Panc1 (cell line): ENCODE measurements around the gene PLB1. TPM values are rescaled to one million over a fixed set of nuclear protein-coding genes. Genes with fewer than 3 reads are reported as not detected.

Experiments used
- ATAC-seq: fragments of 200-7000 bp; cut with Tn5 transposase; 2 replicates; pipeline ENCODE4 v1.9.1; 2020; ENCODE audit warnings: mild to moderate bottlenecking, moderate library complexity
- BruUV-seq: library from RNA; stranded (reverse); fragments of 400-500 nt; replicated peaks from 2 replicates; lab custom pipeline; 2021; lab: Mats Ljungman, UMichigan
- CTCF ChIA-PET: fragments of 300-600 bp; sonication (Branson Sonifier 250); formaldehyde crosslinking; loops from one replicate; lab custom pipeline; 2022; ENCODE audit warnings: antibody characterized with exemption; lab: Charles Lee
- POLR2A ChIA-PET: fragments of 300-600 bp; sonication (Branson Sonifier 250); formaldehyde crosslinking; loops from one replicate; lab custom pipeline; 2022; ENCODE audit warnings: antibody characterized with exemption; lab: Charles Lee
- DNase-seq: peaks from one replicate; pipeline ENCODE4 v3.0.0-alpha.2; 2010; ENCODE audit warnings: low read depth, low spot score
- H3K27ac ChIP-seq: 2 replicates; pipeline ENCODE4 v1.5.1; 2011; ENCODE audit warnings: mild to moderate bottlenecking, low read length, inconsistent platforms
- H3K27me3 ChIP-seq: fragments of 200-500 bp; sonication (Bioruptor generic); 2 replicates; pipeline ENCODE4 v1.6.0; 2014; ENCODE audit warnings: low read length, inconsistent platforms; ENCODE audit not compliant: control insufficient read depth, insufficient read depth
- H3K36me3 ChIP-seq: fragments of 200-500 bp; sonication (Bioruptor generic); 2 replicates; pipeline ENCODE4 v1.5.1; 2014; ENCODE audit warnings: inconsistent platforms, mild to moderate bottlenecking, low read length, moderate library complexity; ENCODE audit not compliant: control insufficient read depth, insufficient read depth
- H3K4me1 ChIP-seq: 2 replicates; pipeline ENCODE4 v1.5.1; 2011; ENCODE audit warnings: inconsistent platforms, mild to moderate bottlenecking, low read length, moderate library complexity; ENCODE audit not compliant: control insufficient read depth, insufficient read depth
- H3K4me3 ChIP-seq, 2 experiments: 2 replicates each; pipeline ENCODE4 v1.5.1; 2011 to 2012; ENCODE audit warnings: low read depth in 2 of 2, low read length in 2 of 2, mild to moderate bottlenecking in 2 of 2, inconsistent platforms in 1 of 2, moderate library complexity in 1 of 2
- H3K9me3 ChIP-seq: fragments of 200-500 bp; sonication (Bioruptor generic); 2 replicates; pipeline ENCODE4 v1.5.1; 2014; ENCODE audit warnings: low read depth, mild to moderate bottlenecking, inconsistent platforms, low read length, moderate library complexity; ENCODE audit not compliant: control insufficient read depth, insufficient read depth
- CTCF ChIP-seq: fragments of 450-650 bp; IDR thresholded peaks from 2 replicates; pipeline ENCODE4 v1.5.1; 2017; ENCODE audit warnings: mild to moderate bottlenecking
- POLR2AphosphoS5 ChIP-seq: IDR thresholded peaks from 2 replicates; pipeline ENCODE4 v1.6.1; 2012; ENCODE audit warnings: mild to moderate bottlenecking, low read depth, low read length, moderate library complexity
- REST ChIP-seq, 2 experiments: IDR thresholded peaks; 2 replicates each; pipeline ENCODE4 v1.6.1; 2011 to 2012; ENCODE audit warnings: low read depth in 2 of 2, control low read depth in 1 of 2, low read length in 1 of 2, mild to moderate bottlenecking in 1 of 2, moderate library complexity in 1 of 2; ENCODE audit not compliant: insufficient read depth in 1 of 2
- SIN3A ChIP-seq: IDR thresholded peaks from 2 replicates; pipeline ENCODE4 v1.6.1; 2012; ENCODE audit warnings: low read depth, mild to moderate bottlenecking, low read length, moderate library complexity, borderline replicate concordance; ENCODE audit not compliant: insufficient read depth
- TCF7L2 ChIP-seq: IDR thresholded peaks from 2 replicates; pipeline ENCODE4 v1.6.1; 2011; ENCODE audit warnings: mild to moderate bottlenecking, low read depth, low read length, inconsistent platforms
- in situ Hi-C: cut with HindIII; loops from 2 replicates; pipeline ENCODE4 v1.10.0; 2016; ENCODE audit warnings: low sequenced_read_pairs, low pct_unique_long_range_greater_than_20kb
- intact Hi-C: fragments of 100-400 bp; cut with micrococcal nuclease; formaldehyde crosslinking; loops from one replicate; pipeline ENCODE4 v1.10.0; 2022; ENCODE audit not compliant: unreplicated experiment
- total RNA-seq: library from RNA; stranded (reverse); gene quantifications from one replicate; pipeline ENCODE4 v1.2.1, GENCODE V29; 2021; ENCODE audit not compliant: unreplicated experiment

Gene PLB1
- total RNA-seq, 1 experiment from 2014 or later, result 0.80 TPM

- Histone ChIP-seq H3K9me3 (peaks cover 5% of the 10 kb centered on the region; the same call in 1 of the 2 replicates), H3K27me3 (no peaks in the 10 kb centered on the region), H3K27ac (no peak overlapping the region), H3K4me3 (no peak overlapping the region), H3K36me3 (no peaks in the 10 kb centered on the region), H3K4me1 (no peaks in the 10 kb centered on the region)
- intact Hi-C loops, result no loop called here
- in situ Hi-C loops, result no loop called here
- TF ChIP-seq REST (IDR thresholded peaks at IDR 0.05; ENCODE audit: insufficient read depth in 1 of 2, low read depth in 2 of 2, low read length in 1 of 2), result no peak
- no peak for TF ChIP-seq SIN3A
- TF ChIP-seq CTCF, result no peak
- no peak for TF ChIP-seq POLR2AphosphoS5
- TF ChIP-seq TCF7L2, result no peak
- DNase-seq, result no peak
- ChIA-PET CTCF (no interaction called here), POLR2A (no interaction called here)
- BruUV-seq, result no TSS peak
- no peak for ATAC-seq
Observed at GRCh38 chr2:28576714-28577113, 80.9 kb downstream of the PLB1 start.

GRCh38 chr2:28577791-28578680, 82.2 kb downstream of the PLB1 start:
- no peak overlapping the region for H3K4me3 ChIP-seq
- in situ Hi-C loops, result no loop called here
- 0 out of 2 replicates have a peak, but pooled peaks cover 3% of the 10 kb centered on the region for H3K4me1 ChIP-seq
- H3K27me3 ChIP-seq, result no peaks in the 10 kb centered on the region
- H3K27ac ChIP-seq, result no peak overlapping the region
- ChIA-PET POLR2A (no interaction called here), CTCF (interaction anchor here (0.6 to 0.8 kb wide), 2 partner anchors 16 to 34 kb away, joined by 3 read pairs; no protein-coding TSS in a partner anchor)
- intact Hi-C loops, result no loop called here
- DNase-seq (no peak), ATAC-seq (no peak)
- no peaks in the 10 kb centered on the region for H3K36me3 ChIP-seq
- BruUV-seq, result no TSS peak
- TF ChIP-seq TCF7L2 (no peak), POLR2AphosphoS5 (no peak), REST (IDR thresholded peaks at IDR 0.05; ENCODE audit: insufficient read depth in 1 of 2, low read depth in 2 of 2, low read length in 1 of 2) (no peak), SIN3A (no peak), CTCF (no peak)
- no peaks in the 10 kb centered on the region; the same call in 1 of the 2 replicates for H3K9me3 ChIP-seq
